Karpas-422 (cell line): ENCODE measurements around the gene EPB41L5. TPM values are rescaled to one million over a fixed set of nuclear protein-coding genes. Genes with fewer than 3 reads are reported as not detected.
"Not testable (repeated sequence)": the region's sequence is repeated elsewhere in the genome, so short reads cannot be mapped to it uniquely, and the experiment has no call there.

Experiments
- DNase-seq: peaks from one replicate; pipeline ENCODE4 v3.0.0-alpha.2; 2015
- H2AFZ ChIP-seq: fragments of 200-600 bp; sonication (generic); 2 replicates; pipeline ENCODE4 v1.6.1; 2014; ENCODE audit warnings: antibody characterized with exemption, low read length, mixed read lengths
- H3K27ac ChIP-seq: fragments of 200-600 bp; sonication (generic); 2 replicates; pipeline ENCODE4 v1.5.1; 2014; ENCODE audit warnings: mild to moderate bottlenecking, low read length, moderate library complexity
- H3K27me3 ChIP-seq: fragments of 200-600 bp; sonication (generic); 2 replicates; pipeline ENCODE4 v1.6.1; 2014; ENCODE audit warnings: low read length, mixed read lengths
- H3K36me3 ChIP-seq: fragments of 200-600 bp; sonication (generic); 2 replicates; pipeline ENCODE4 v1.6.1; 2014; ENCODE audit warnings: low read length, mixed read lengths; ENCODE audit not compliant: insufficient read depth
- H3K4me1 ChIP-seq: fragments of 200-600 bp; sonication (generic); 2 replicates; pipeline ENCODE4 v1.6.1; 2014; ENCODE audit warnings: mild to moderate bottlenecking, low read length, mixed read lengths
- H3K4me2 ChIP-seq: fragments of 200-600 bp; sonication (generic); 2 replicates; pipeline ENCODE4 v1.6.1; 2014; ENCODE audit warnings: low read length, low read depth, mild to moderate bottlenecking; ENCODE audit not compliant: poor library complexity, severe bottlenecking
- H3K4me3 ChIP-seq: fragments of 200-600 bp; sonication (generic); 2 replicates; pipeline ENCODE4 v1.5.1; 2014; ENCODE audit warnings: mild to moderate bottlenecking, antibody characterized with exemption, low read length, mixed read lengths
- H3K79me2 ChIP-seq: fragments of 200-600 bp; sonication (generic); 2 replicates; pipeline ENCODE4 v1.6.1; 2014; ENCODE audit warnings: mild to moderate bottlenecking, low read length, mixed read lengths
- H3K9ac ChIP-seq: fragments of 200-600 bp; sonication (generic); 2 replicates; pipeline ENCODE4 v1.6.0; 2014; ENCODE audit warnings: low read length
- H3K9me2 ChIP-seq: fragments of 200-600 bp; sonication (generic), shearing (Covaris generic); replicated peaks from 2 replicates; pipeline ENCODE4 v1.6.0; 2014; ENCODE audit warnings: mild to moderate bottlenecking, low read length, moderate library complexity; ENCODE audit not compliant: insufficient read depth
- H3K9me3 ChIP-seq: fragments of 300-700, 200-600 bp; sonication (generic); 2 replicates; pipeline ENCODE4 v1.6.1; 2014; ENCODE audit warnings: low read length, mixed read lengths
- H4K20me1 ChIP-seq: fragments of 200-600 bp; sonication (generic); 2 replicates; pipeline ENCODE4 v1.6.1; 2014; ENCODE audit warnings: mild to moderate bottlenecking, antibody characterized with exemption, low read length, low read depth; ENCODE audit not compliant: insufficient read depth
- total RNA-seq: library from RNA; depleted of rRNA; stranded (reverse); fragments of >200 nt; shearing (Covaris generic); gene quantifications from 2 replicates; pipeline ENCODE4 v1.2.3, GENCODE V29; 2014; ENCODE audit warnings: low replicate concordance

EPB41L5 gene
- total RNA-seq, 1 experiment from 2014 or later, result 3.1 TPM

GRCh38 chr2:120132190-120132589 is 119.3 kb downstream of the EPB41L5 start:
- no peak overlapping the region for H3K4me3 ChIP-seq
- H2AFZ ChIP-seq, result no peak overlapping the region
- H3K79me2 ChIP-seq, result no peaks in the 10 kb centered on the region
- no peak overlapping the region for H3K4me2 ChIP-seq
- DNase-seq, result no peak
- H3K9ac ChIP-seq, result no peak overlapping the region
- no peaks in the 10 kb centered on the region for H3K9me2 ChIP-seq
- no peak overlapping the region for H3K27ac ChIP-seq
- no peaks in the 10 kb centered on the region for H4K20me1 ChIP-seq
- no peaks in the 10 kb centered on the region for H3K9me3 ChIP-seq
- H3K36me3 ChIP-seq, result no peaks in the 10 kb centered on the region
- H3K4me1 ChIP-seq, result no peaks in the 10 kb centered on the region
- H3K27me3 ChIP-seq, result no peaks in the 10 kb centered on the region

GRCh38 chr2:120132691-120133090 is 119.8 kb downstream of the EPB41L5 start:
- Histone ChIP-seq H3K9me3 (no peaks in the 10 kb centered on the region), H3K79me2 (no peaks in the 10 kb centered on the region), H4K20me1 (no peaks in the 10 kb centered on the region), H3K4me3 (no peak overlapping the region), H3K36me3 (no peaks in the 10 kb centered on the region), H3K9ac (no peak overlapping the region), H3K4me1 (no peaks in the 10 kb centered on the region), H3K4me2 (no peak overlapping the region), H2AFZ (no peak overlapping the region), H3K27me3 (no peaks in the 10 kb centered on the region), H3K9me2 (no peaks in the 10 kb centered on the region), H3K27ac (no peak overlapping the region)
- DNase-seq, result no peak

GRCh38 chr2:120133572-120134244 is 120.8 kb downstream of the EPB41L5 start:
- Histone ChIP-seq H3K36me3 (no peaks in the 10 kb centered on the region), H3K9me3 (no peaks in the 10 kb centered on the region), H3K4me3 (no peak overlapping the region), H3K4me1 (no peaks in the 10 kb centered on the region), H4K20me1 (no peaks in the 10 kb centered on the region), H3K9me2 (no peaks in the 10 kb centered on the region), H3K4me2 (no peak overlapping the region), H3K27ac (no peak overlapping the region), H3K9ac (no peak overlapping the region), H2AFZ (no peak overlapping the region), H3K79me2 (no peaks in the 10 kb centered on the region), H3K27me3 (no peaks in the 10 kb centered on the region)
- DNase-seq, result no peak

- no peak overlapping the region for H3K4me2 ChIP-seq
- no peaks in the 10 kb centered on the region for H3K79me2 ChIP-seq
- no peak overlapping the region for H3K4me3 ChIP-seq
- H3K27me3 ChIP-seq, result no peaks in the 10 kb centered on the region
- no peaks in the 10 kb centered on the region for H3K4me1 ChIP-seq
- no peak overlapping the region for H3K27ac ChIP-seq
- no peak overlapping the region for H2AFZ ChIP-seq
- H3K9me2 ChIP-seq, result no peaks in the 10 kb centered on the region
- no peaks in the 10 kb centered on the region for H3K9me3 ChIP-seq
- H3K9ac ChIP-seq, result no peak overlapping the region
- no peaks in the 10 kb centered on the region for H3K36me3 ChIP-seq
- DNase-seq, result no peak
- no peaks in the 10 kb centered on the region for H4K20me1 ChIP-seq
Observed at GRCh38 chr2:120134263-120134662, 121.4 kb downstream of the EPB41L5 start.

- H3K79me2 ChIP-seq, H4K20me1 ChIP-seq, H3K27ac ChIP-seq, H3K9ac ChIP-seq, H3K4me1 ChIP-seq, H3K27me3 ChIP-seq, H3K9me3 ChIP-seq, H2AFZ ChIP-seq, H3K36me3 ChIP-seq, DNase-seq, H3K4me2 ChIP-seq, H3K9me2 ChIP-seq, H3K4me3 ChIP-seq: not testable (repeated sequence)
Observed at GRCh38 chr2:120135013-120135412, 122.1 kb downstream of the EPB41L5 start.

- Histone ChIP-seq H3K4me1 (no peaks in the 10 kb centered on the region), H3K9me2 (no peaks in the 10 kb centered on the region), H3K79me2 (no peaks in the 10 kb centered on the region), H4K20me1 (no peaks in the 10 kb centered on the region), H3K9me3 (no peaks in the 10 kb centered on the region), H3K36me3 (no peaks in the 10 kb centered on the region), H3K9ac (no peak overlapping the region), H3K27ac (no peak overlapping the region), H3K27me3 (no peaks in the 10 kb centered on the region), H2AFZ (no peak overlapping the region), H3K4me2 (no peak overlapping the region), H3K4me3 (no peak overlapping the region)
- DNase-seq, result no peak
Observed at GRCh38 chr2:120140866-120141265, 128.0 kb downstream of the EPB41L5 start.

- Histone ChIP-seq H3K27me3 (no peaks in the 10 kb centered on the region), H3K4me1 (no peaks in the 10 kb centered on the region), H3K9ac (no peak overlapping the region), H2AFZ (no peak overlapping the region), H3K36me3 (no peaks in the 10 kb centered on the region), H4K20me1 (no peaks in the 10 kb centered on the region), H3K4me2 (no peak overlapping the region), H3K9me3 (no peaks in the 10 kb centered on the region), H3K27ac (no peak overlapping the region), H3K9me2 (no peaks in the 10 kb centered on the region), H3K79me2 (no peaks in the 10 kb centered on the region), H3K4me3 (no peak overlapping the region)
- no peak for DNase-seq
Observed at GRCh38 chr2:120141300-120142069, 128.6 kb downstream of the EPB41L5 start.

GRCh38 chr2:120142528-120143219 is 129.8 kb downstream of the EPB41L5 start:
- no peaks in the 10 kb centered on the region for H3K9me2 ChIP-seq
- no peaks in the 10 kb centered on the region for H3K4me1 ChIP-seq
- no peaks in the 10 kb centered on the region for H4K20me1 ChIP-seq
- no peak for DNase-seq
- H2AFZ ChIP-seq, result no peak overlapping the region
- H3K27ac ChIP-seq, result no peak overlapping the region
- H3K79me2 ChIP-seq, result no peaks in the 10 kb centered on the region
- H3K36me3 ChIP-seq, result no peaks in the 10 kb centered on the region
- no peak overlapping the region for H3K4me2 ChIP-seq
- no peaks in the 10 kb centered on the region for H3K27me3 ChIP-seq
- no peaks in the 10 kb centered on the region for H3K9me3 ChIP-seq
- H3K9ac ChIP-seq, result no peak overlapping the region
- no peak overlapping the region for H3K4me3 ChIP-seq
